ENCODE results near the gene SLC35A4. TPM values are rescaled to one million over a fixed set of nuclear protein-coding genes. Genes with fewer than 3 reads are reported as not detected.

SLC35A4 gene, protein sequence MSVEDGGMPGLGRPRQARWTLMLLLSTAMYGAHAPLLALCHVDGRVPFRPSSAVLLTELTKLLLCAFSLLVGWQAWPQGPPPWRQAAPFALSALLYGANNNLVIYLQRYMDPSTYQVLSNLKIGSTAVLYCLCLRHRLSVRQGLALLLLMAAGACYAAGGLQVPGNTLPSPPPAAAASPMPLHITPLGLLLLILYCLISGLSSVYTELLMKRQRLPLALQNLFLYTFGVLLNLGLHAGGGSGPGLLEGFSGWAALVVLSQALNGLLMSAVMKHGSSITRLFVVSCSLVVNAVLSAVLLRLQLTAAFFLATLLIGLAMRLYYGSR
- polyA plus RNA-seq (2013, experiment 1 of 4) = 81.5 TPM
- 86.6 TPM for polyA plus RNA-seq (2013, experiment 2 of 4)
- 56.4 TPM for polyA plus RNA-seq (2013, experiment 3 of 4)
- 60.5 TPM for polyA plus RNA-seq (2013, experiment 4 of 4)

GRCh38 chr5:140564196-140565023, at the start of gene SLC35A4, which contains the start of gene APBB3:
Gene SLC35A4, plus strand, starts transcription at chr5:140564828. Its CDS starts 2,342 bp downstream, at chr5:140567170.
Gene APBB3, minus strand, starts transcription at chr5:140564598. Its CDS starts 353 bp downstream, at chr5:140564245.
- peak within 1 kb of the TSS; percentile 71 for H3K27ac ChIP-seq (ENCODE audit: insufficient read depth, low read depth, low read length, poor library complexity, severe bottlenecking)
- 0% methylated on average over 74 of the region's 74 CpGs for WGBS, 2 experiments

DNA sequence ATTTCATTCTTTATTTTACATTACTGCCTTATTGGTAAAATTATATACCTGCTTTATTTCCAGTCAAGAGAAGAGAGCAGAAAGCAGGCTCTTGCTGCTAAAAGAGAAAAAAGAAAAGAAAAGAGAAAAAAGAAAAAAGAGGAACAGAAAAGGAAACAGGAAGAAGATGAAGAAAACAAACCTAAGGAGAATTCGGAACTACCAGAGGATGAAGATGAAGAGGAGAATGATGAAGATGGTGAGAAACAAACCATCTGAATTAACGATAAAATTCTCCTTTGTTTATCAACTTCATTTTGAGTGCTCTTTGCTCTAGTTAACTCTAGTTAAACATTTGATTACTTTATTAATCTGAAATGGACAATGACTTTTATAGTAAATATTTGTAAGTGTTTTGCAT, 40.6 kb upstream of the SLC35A4 start:
- WGBS, 2 experiments = 99 to 100% methylated on average over 2 of the region's 2 CpGs
- Histone ChIP-seq H3K4me1 (ENCODE audit: control insufficient read depth, insufficient read depth, low read length) (no peaks in the 10 kb centered on the region), H3K9me3 (ENCODE audit: control insufficient read depth, low read length) (no peaks in the 10 kb centered on the region), H3K36me3 (ENCODE audit: control insufficient read depth, insufficient read depth, low read length) (peaks cover 37% of the 10 kb centered on the region), H3K27me3 (ENCODE audit: control insufficient read depth, insufficient read depth, low read length, poor library complexity, severe bottlenecking) (no peaks in the 10 kb centered on the region), H3K27ac (ENCODE audit: insufficient read depth, low read depth, low read length, poor library complexity, severe bottlenecking) (no peak overlapping the region), H3K4me3 (ENCODE audit: insufficient read depth, low read depth, low read length) (no peak overlapping the region)

More at GRCh38 chr5:140564196-140565023, at the start of gene SLC35A4, which contains the start of gene APBB3:
- peak within 1 kb of the TSS; percentile 89 for H3K4me3 ChIP-seq (ENCODE audit: insufficient read depth, low read depth, low read length)
- H3K4me1 ChIP-seq (ENCODE audit: control insufficient read depth, insufficient read depth, low read length) = peaks cover 13% of the 10 kb centered on the region
- peaks cover 15% of the 10 kb centered on the region for H3K36me3 ChIP-seq (ENCODE audit: control insufficient read depth, insufficient read depth, low read length)
- H3K27me3 ChIP-seq (ENCODE audit: control insufficient read depth, insufficient read depth, low read length, poor library complexity, severe bottlenecking) = no peaks in the 10 kb centered on the region
- no peaks in the 10 kb centered on the region for H3K9me3 ChIP-seq (ENCODE audit: control insufficient read depth, low read length)

DNA sequence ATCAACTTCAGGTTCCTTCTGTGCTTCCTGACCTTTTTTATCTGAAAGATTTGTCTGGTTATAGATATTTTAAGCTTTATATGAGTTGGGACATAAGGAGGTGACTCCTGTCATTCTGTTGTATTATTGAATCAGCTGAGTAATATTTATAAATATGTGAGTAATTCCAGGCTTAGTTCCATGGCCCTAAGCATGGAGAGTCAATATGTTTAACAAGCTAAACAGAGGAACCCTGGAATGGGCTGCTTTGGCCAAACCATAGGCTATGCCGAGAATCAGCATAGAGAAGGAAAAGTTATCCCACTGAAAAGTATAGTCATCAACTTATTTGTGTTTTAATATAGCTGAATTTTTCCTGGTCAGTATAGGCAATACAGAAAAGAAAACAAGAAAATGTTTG, 24.4 kb upstream of the SLC35A4 start:
- no peaks in the 10 kb centered on the region for H3K27me3 ChIP-seq (ENCODE audit: control insufficient read depth, insufficient read depth, low read length, poor library complexity, severe bottlenecking)
- peaks cover 39% of the 10 kb centered on the region for H3K36me3 ChIP-seq (ENCODE audit: control insufficient read depth, insufficient read depth, low read length)
- 80 to 93% methylated on average over 1 of the region's 1 CpG for WGBS, 2 experiments
- no peak overlapping the region for H3K4me3 ChIP-seq (ENCODE audit: insufficient read depth, low read depth, low read length)
- no peaks in the 10 kb centered on the region for H3K9me3 ChIP-seq (ENCODE audit: control insufficient read depth, low read length)
- no peaks in the 10 kb centered on the region for H3K4me1 ChIP-seq (ENCODE audit: control insufficient read depth, insufficient read depth, low read length)
- no peak overlapping the region for H3K27ac ChIP-seq (ENCODE audit: insufficient read depth, low read depth, low read length, poor library complexity, severe bottlenecking)

DNA sequence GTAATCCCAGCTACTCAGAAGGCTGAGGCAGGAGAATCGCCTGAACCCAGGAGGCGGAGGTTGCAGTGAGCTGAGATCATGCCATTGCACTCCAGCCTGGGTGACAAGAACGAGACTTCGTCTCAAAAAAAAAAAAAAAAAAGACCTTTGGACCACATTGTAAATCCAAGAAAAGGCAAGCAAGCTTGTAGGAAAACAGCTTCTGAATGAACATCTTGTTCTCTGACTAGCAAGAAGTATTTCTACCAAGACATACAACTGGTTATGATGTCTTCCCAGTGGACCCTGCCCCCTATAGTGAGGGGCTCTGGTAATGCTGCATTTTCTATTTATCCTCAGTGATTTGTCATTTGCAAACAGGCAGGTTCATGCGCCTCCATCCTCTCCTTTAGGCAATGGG, 21.7 kb upstream of the SLC35A4 start:
- no peak overlapping the region for H3K4me3 ChIP-seq (ENCODE audit: insufficient read depth, low read depth, low read length)
- no peaks in the 10 kb centered on the region for H3K9me3 ChIP-seq (ENCODE audit: control insufficient read depth, low read length)
- peaks cover 30% of the 10 kb centered on the region for H3K36me3 ChIP-seq (ENCODE audit: control insufficient read depth, insufficient read depth, low read length)
- 98% methylated on average over 5 of the region's 5 CpGs for WGBS, 2 experiments
- no peak overlapping the region for H3K27ac ChIP-seq (ENCODE audit: insufficient read depth, low read depth, low read length, poor library complexity, severe bottlenecking)
- peaks cover 13% of the 10 kb centered on the region for H3K4me1 ChIP-seq (ENCODE audit: control insufficient read depth, insufficient read depth, low read length)
- no peaks in the 10 kb centered on the region for H3K27me3 ChIP-seq (ENCODE audit: control insufficient read depth, insufficient read depth, low read length, poor library complexity, severe bottlenecking)

GRCh38 chr5:140544986-140545385, 19.6 kb upstream of the SLC35A4 start:
- Histone ChIP-seq H3K4me3 (ENCODE audit: insufficient read depth, low read depth, low read length) (no peak overlapping the region), H3K9me3 (ENCODE audit: control insufficient read depth, low read length) (no peaks in the 10 kb centered on the region), H3K27ac (ENCODE audit: insufficient read depth, low read depth, low read length, poor library complexity, severe bottlenecking) (no peak overlapping the region), H3K4me1 (ENCODE audit: control insufficient read depth, insufficient read depth, low read length) (peaks cover 23% of the 10 kb centered on the region), H3K27me3 (ENCODE audit: control insufficient read depth, insufficient read depth, low read length, poor library complexity, severe bottlenecking) (no peaks in the 10 kb centered on the region), H3K36me3 (ENCODE audit: control insufficient read depth, insufficient read depth, low read length) (peaks cover 33% of the 10 kb centered on the region)
- WGBS, 2 experiments = 94 to 95% methylated on average over 7 of the region's 7 CpGs

GRCh38 chr5:140545606-140546005, 19.0 kb upstream of the SLC35A4 start:
- 91 to 94% methylated on average over 10 of the region's 10 CpGs for WGBS, 2 experiments

DNA sequence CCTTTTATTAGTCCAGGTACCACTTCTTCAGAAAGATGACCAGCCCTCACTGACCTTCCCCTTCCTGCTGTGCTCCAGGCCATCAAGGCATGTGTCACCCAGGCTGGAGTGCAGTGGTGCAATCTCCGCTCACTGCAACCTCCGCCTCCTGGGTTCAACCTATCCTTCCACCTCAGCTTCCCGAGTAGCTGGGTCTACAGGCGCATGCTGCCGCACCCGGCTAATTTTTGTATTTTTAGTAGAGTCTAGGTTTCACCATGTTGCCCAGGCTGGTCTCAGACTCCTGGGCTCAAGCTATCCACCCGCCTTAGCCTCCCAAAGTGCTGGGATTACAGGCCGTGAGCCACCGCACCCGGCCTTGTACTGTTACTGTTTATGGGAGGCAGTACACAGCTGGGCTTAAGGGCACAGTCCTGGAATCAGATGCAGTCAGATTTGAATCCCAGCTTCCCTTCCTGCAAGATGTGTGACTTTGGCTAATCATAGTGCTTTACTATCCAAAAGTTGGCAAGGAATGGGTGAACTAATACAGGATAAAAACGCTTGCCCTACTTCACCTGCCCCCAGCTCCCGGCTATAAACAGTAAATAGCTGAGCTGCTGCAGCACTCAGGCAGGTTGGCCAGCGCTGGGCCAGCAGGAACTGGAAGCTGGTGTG, 17.6 kb upstream of the SLC35A4 start:
- peaks cover 30% of the 10 kb centered on the region for H3K36me3 ChIP-seq (ENCODE audit: control insufficient read depth, insufficient read depth, low read length)
- peaks cover 23% of the 10 kb centered on the region for H3K4me1 ChIP-seq (ENCODE audit: control insufficient read depth, insufficient read depth, low read length)
- WGBS, 2 experiments = 71% methylated on average over 13 of the region's 13 CpGs
- no peaks in the 10 kb centered on the region for H3K9me3 ChIP-seq (ENCODE audit: control insufficient read depth, low read length)
- peak overlapping the region; percentile 71 for H3K27ac ChIP-seq (ENCODE audit: insufficient read depth, low read depth, low read length, poor library complexity, severe bottlenecking)
- no peaks in the 10 kb centered on the region for H3K27me3 ChIP-seq (ENCODE audit: control insufficient read depth, insufficient read depth, low read length, poor library complexity, severe bottlenecking)
- H3K4me3 ChIP-seq (ENCODE audit: insufficient read depth, low read depth, low read length) = peak overlapping the region; percentile 39

More at GRCh38 chr5:140545606-140546005, 19.0 kb upstream of the SLC35A4 start:
- Histone ChIP-seq H3K36me3 (ENCODE audit: control insufficient read depth, insufficient read depth, low read length) (peaks cover 34% of the 10 kb centered on the region), H3K9me3 (ENCODE audit: control insufficient read depth, low read length) (no peaks in the 10 kb centered on the region), H3K27ac (ENCODE audit: insufficient read depth, low read depth, low read length, poor library complexity, severe bottlenecking) (no peak overlapping the region), H3K27me3 (ENCODE audit: control insufficient read depth, insufficient read depth, low read length, poor library complexity, severe bottlenecking) (no peaks in the 10 kb centered on the region), H3K4me1 (ENCODE audit: control insufficient read depth, insufficient read depth, low read length) (peaks cover 23% of the 10 kb centered on the region), H3K4me3 (ENCODE audit: insufficient read depth, low read depth, low read length) (no peak overlapping the region)

DNA sequence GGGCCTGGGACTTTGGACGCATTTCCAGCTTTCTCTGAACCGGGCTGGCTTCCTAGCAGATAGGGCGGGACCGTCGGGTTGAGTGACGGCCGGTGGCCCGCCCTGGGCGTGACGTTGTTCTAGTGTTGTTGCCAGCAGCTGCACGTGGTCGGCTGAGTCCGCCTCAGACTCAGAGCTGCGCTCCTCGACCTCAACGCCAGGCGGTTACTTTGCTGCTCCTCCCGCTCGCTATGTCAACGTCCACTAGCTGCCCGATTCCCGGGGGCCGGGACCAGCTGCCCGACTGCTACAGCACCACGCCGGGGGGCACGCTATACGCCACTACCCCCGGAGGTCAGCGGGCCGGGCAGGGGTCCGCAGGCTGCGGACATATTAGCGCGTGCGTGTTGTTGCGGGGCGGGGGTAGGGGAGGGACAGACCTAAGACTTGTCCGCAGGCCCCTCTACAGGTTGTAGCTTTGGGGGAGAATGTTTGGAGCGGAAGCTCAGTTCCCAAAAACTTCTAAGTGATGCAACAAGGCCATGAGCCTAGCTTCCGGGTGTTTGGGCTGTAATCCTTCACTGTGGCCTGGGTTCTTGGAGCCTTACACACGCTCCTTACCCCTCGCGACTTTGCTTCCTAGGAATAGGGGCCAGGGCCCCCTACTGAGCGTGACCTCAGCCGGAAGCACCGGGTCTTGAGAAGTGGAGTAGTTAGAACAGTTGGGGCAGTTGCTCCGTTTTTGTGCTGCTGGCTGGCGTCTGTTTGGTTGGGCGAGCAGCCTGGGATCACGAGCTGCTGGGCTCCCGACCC, 16.9 kb upstream of the SLC35A4 start, which contains the start of gene EIF4EBP3:
Gene EIF4EBP3 (plus strand): TSS at position 155 of the 792 bp plus-strand sequence. CDS start 76 bp downstream, at position 231.
- Histone ChIP-seq H3K27me3 (ENCODE audit: control insufficient read depth, insufficient read depth, low read length, poor library complexity, severe bottlenecking) (no peaks in the 10 kb centered on the region), H3K4me1 (ENCODE audit: control insufficient read depth, insufficient read depth, low read length) (peaks cover 23% of the 10 kb centered on the region), H3K27ac (ENCODE audit: insufficient read depth, low read depth, low read length, poor library complexity, severe bottlenecking) (peak within 1 kb of the TSS; percentile 83), H3K9me3 (ENCODE audit: control insufficient read depth, low read length) (no peaks in the 10 kb centered on the region), H3K36me3 (ENCODE audit: control insufficient read depth, insufficient read depth, low read length) (peaks cover 30% of the 10 kb centered on the region), H3K4me3 (ENCODE audit: insufficient read depth, low read depth, low read length) (peak within 1 kb of the TSS; percentile 39)
- WGBS, 2 experiments = 5% methylated on average over 52 of the region's 52 CpGs

DNA sequence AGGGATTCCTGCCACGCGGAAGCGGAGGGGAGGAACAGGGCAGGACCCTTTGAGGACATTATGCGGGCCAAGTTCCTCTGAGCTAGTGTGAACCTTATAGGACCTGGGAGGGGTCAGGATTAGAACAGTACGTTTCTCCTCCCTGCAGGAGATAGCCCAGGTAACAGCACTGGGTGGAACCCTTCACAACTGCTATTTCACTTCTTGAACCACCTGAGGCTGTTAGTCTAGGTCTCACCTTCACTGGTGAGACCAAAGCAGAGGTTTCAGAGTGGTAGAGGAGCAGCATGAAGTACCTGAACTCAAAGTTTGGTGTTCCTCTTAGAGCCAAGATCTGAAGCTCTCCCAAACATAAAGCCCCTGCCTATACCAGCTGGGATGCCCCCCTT, 16.3 kb upstream of the SLC35A4 start:
- H3K27ac ChIP-seq (ENCODE audit: insufficient read depth, low read depth, low read length, poor library complexity, severe bottlenecking) = peak overlapping the region; percentile 83
- H3K4me1 ChIP-seq (ENCODE audit: control insufficient read depth, insufficient read depth, low read length) = peaks cover 23% of the 10 kb centered on the region
- no peaks in the 10 kb centered on the region for H3K9me3 ChIP-seq (ENCODE audit: control insufficient read depth, low read length)
- peaks cover 30% of the 10 kb centered on the region for H3K36me3 ChIP-seq (ENCODE audit: control insufficient read depth, insufficient read depth, low read length)
- peak overlapping the region; percentile 39 for H3K4me3 ChIP-seq (ENCODE audit: insufficient read depth, low read depth, low read length)
- 33 to 37% methylated on average over 5 of the region's 5 CpGs for WGBS, 2 experiments
- no peaks in the 10 kb centered on the region for H3K27me3 ChIP-seq (ENCODE audit: control insufficient read depth, insufficient read depth, low read length, poor library complexity, severe bottlenecking)

All from ectodermal cell (in vitro differentiated cells).